Heart right ventricle (tissue), 16 donors: ENCODE data around the gene MC1R. TPM values are rescaled to one million over a fixed set of nuclear protein-coding genes. Genes with fewer than 3 reads are reported as not detected.
"Not testable (repeated sequence)": the region's sequence is repeated elsewhere in the genome, so short reads cannot be mapped to it uniquely, and the experiment has no call there.

Experiments
- ATAC-seq, 8 donors: fragments of 200-7000 bp; cut with Tn5 transposase; one replicate each; pipeline ENCODE4 v1.9.1; 2020; ENCODE audit warnings: mild to moderate bottlenecking in 8 of 8, moderate library complexity in 8 of 8, moderate number of reproducible peaks in 1 of 8
- DNase-seq, 2 donors: peaks; one replicate each; pipeline ENCODE4 v3.0.0-alpha.2; 2020
- H3K27ac ChIP-seq, 10 donors: fragments of 200-600 bp; sonication (generic) in 2 of 10; one replicate each; pipeline versions ENCODE4 v1.5.0 to v1.8.0; 2020 to 2022; ENCODE audit warnings: mild to moderate bottlenecking in 3 of 10
- H3K27me3 ChIP-seq, 7 donors: fragments of 200-600 bp; one replicate each; pipeline ENCODE4 v1.8.0; 2021 to 2022; ENCODE audit warnings: mild to moderate bottlenecking in 2 of 7
- H3K36me3 ChIP-seq, 9 donors: fragments of 200-600 bp; sonication (generic) in 1 of 9; one replicate each; pipeline versions ENCODE4 v1.5.0 to v1.8.0; 2020 to 2022; ENCODE audit warnings: mild to moderate bottlenecking in 2 of 9
- H3K4me1 ChIP-seq, 9 donors: fragments of 200-600 bp; sonication (generic) in 1 of 9; one replicate each; pipeline versions ENCODE4 v1.5.0 to v1.8.0; 2020 to 2022; ENCODE audit warnings: mild to moderate bottlenecking in 4 of 9
- H3K4me3 ChIP-seq, 10 donors: fragments of 200-600 bp; sonication (generic) in 2 of 10; one replicate each; pipeline versions ENCODE4 v1.5.0 to v1.8.0; 2020 to 2022; ENCODE audit warnings: mild to moderate bottlenecking in 7 of 10, moderate library complexity in 2 of 10
- H3K9me3 ChIP-seq, 11 donors: fragments of 200-600 bp in 10 of 11; sonication (generic) in 2 of 11; one replicate each; pipeline versions ENCODE4 v1.5.0 to v1.8.0; 2013 to 2022; ENCODE audit warnings: mild to moderate bottlenecking in 2 of 11, control low read depth in 1 of 11, moderate library complexity in 1 of 11
- WGBS, 2 donors: extraction: QIAGEN DNeasy Blood & Tissue Kit; methylation state at CpG; one replicate each; pipeline ENCODE4 v1.1.7; 2013; ENCODE audit warnings: inconsistent platforms in 1 of 2; 5-methylcytosine and 5-hydroxymethylcytosine counted together
- intact Hi-C, 10 donors: fragments of 100-400 bp; cut with DNase I; formaldehyde crosslinking; loops; one replicate each; pipeline versions ENCODE4 v1.11.1 to v1.14.2; 2022
- polyA plus RNA-seq, 2 donors: library from polyadenylated mRNA; stranded (reverse); fragments of 200-250 nt; gene quantifications; one replicate each; pipeline ENCODE4 v1.2.3, GENCODE V29; 2013
- total RNA-seq, 10 donors: library from RNA; stranded (reverse); fragmentation: NEBNext Ultra II Directional in 3 of 10; extraction: Animal tissue kit (Norgen Biotek cat#: 25700) in 3 of 10; gene quantifications; one replicate each; pipeline versions ENCODE4 v1.2.1 to v1.2.4, GENCODE V29; 2021 to 2023
- TF ChIP-seq, protein P1 (sequence below), 9 donors: fragments of 200-600 bp; sonication (generic) in 2 of 9; IDR thresholded peaks; one replicate each; pipeline versions ENCODE4 v1.5.0 to v1.8.0; 2021 to 2022; ENCODE audit warnings: antibody characterized with exemption in 9 of 9, mild to moderate bottlenecking in 5 of 9, moderate library complexity in 1 of 9
- donor health status: Arrhythmogenic right ventricular cardiomyopathy.
- donor health status: ischemic (EF 13 %, LVEDD 7.1; RV severe dilation, severe dysfunction).
- donor health status: healthy with polysubstance abuse.
- donor health status: DM: no; HTN: yes; CAD: no.
- donor health status: DM: no; HTN: no; CAD: no.
- donor health status: ischemic (EF 25% LVEDD 6.9; RV normal size, moderate dysfunction).
- donor health status: ischemic (EF 25% LVEDD 5.7; RV mildly dilated, moderate dysfunction).
- donor health status: healthy.
- donor health status: DM: yes; HTN: yes; CAD: no.
- donor health status: Ischemic cardiomyopathy.
- donor health status: ischemic (EF 35%, LVEDD 5.7; RV mildly dilated, moderate dysfunction).
- donor health status: nonischemic (EF 11% LVEDD 7.7; RV severe dilation, severe dysfunction).
- donor health status: DM: yes; HTN: yes; CAD: no.
- donor health status: PGD.
- donor health status: ischemic (EF 29% LVEDD 5.4; RV normal size, mild dysfunction).
- donor health status: nonischemic (EF 23%, LVEDD 6.1; RV moderate dilation, normal function).

The MC1R gene
- total and polyA plus RNA-seq, 12 donors = 0.64 to 4.5 (median 1.3) TPM

DNA sequence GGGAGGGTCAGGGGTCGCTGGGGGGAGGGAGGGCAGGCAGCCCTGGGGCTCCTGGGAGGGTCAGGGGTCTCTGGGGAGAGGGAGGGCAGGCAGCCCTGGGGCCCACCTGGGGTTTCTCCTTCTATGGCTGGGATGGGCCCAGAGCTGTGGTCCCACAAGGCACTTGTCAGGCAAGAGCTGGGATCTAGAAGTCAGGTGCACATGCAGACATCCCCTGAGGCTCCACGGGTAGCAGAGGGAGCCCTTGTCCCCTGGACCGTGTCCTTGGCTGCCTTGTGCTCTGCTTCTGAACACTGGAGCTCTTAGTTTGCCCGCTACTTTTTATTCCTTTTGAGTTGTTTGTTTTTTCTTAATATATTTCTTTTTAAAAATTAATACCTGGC is 6.3 kb downstream of the MC1R start:
- Histone ChIP-seq H3K4me1 (peaks cover 9 to 62% (median 47%) of the 10 kb centered on the region in 9 donors), H3K36me3 (no peaks in the 10 kb centered on the region), H3K27me3 (peaks cover 0 to 85% (median 23%) of the 10 kb centered on the region in 7 donors), H3K9me3 (no peaks in the 10 kb centered on the region), H3K4me3 (no peak overlapping the region), H3K27ac (no peak overlapping the region)
- intact Hi-C loops = no loop called here
- TF ChIP-seq, protein P1, sequence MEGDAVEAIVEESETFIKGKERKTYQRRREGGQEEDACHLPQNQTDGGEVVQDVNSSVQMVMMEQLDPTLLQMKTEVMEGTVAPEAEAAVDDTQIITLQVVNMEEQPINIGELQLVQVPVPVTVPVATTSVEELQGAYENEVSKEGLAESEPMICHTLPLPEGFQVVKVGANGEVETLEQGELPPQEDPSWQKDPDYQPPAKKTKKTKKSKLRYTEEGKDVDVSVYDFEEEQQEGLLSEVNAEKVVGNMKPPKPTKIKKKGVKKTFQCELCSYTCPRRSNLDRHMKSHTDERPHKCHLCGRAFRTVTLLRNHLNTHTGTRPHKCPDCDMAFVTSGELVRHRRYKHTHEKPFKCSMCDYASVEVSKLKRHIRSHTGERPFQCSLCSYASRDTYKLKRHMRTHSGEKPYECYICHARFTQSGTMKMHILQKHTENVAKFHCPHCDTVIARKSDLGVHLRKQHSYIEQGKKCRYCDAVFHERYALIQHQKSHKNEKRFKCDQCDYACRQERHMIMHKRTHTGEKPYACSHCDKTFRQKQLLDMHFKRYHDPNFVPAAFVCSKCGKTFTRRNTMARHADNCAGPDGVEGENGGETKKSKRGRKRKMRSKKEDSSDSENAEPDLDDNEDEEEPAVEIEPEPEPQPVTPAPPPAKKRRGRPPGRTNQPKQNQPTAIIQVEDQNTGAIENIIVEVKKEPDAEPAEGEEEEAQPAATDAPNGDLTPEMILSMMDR (IDR thresholded peaks at IDR 0.05) = no peak
- no peak for ATAC-seq
- WGBS, 2 donors = 27 to 31% methylated on average over 4 of the region's 4 CpGs
- no peak for DNase-seq

DNA sequence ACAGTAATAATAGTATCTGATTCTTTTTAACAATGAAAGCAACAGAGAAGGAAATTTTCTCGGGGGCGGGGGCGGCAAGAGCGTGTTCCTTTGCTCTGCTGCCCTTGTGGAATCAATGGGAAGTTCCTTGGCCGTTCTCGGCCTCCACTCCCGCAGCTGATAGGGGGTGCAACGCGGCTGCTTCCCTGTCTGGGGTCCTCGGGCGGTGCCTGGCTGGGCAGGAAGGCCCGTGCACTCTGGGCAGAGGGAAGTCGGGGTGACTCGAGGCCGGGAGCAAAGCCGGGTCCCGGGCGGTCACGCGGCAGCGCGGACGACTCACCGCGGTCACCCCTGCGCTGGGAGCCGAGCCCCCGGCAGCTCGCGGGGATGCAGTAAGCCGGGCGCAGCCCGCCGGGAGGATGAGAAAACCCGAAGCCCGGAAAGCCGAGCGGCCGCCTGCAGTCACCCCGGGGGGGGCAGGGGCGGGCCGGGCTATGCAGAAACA is 7.0 kb downstream of the MC1R start:
- intact Hi-C loops = no loop called here
- 0 to 1% methylated on average over 42 of the region's 42 CpGs for WGBS, 2 donors

DNA sequence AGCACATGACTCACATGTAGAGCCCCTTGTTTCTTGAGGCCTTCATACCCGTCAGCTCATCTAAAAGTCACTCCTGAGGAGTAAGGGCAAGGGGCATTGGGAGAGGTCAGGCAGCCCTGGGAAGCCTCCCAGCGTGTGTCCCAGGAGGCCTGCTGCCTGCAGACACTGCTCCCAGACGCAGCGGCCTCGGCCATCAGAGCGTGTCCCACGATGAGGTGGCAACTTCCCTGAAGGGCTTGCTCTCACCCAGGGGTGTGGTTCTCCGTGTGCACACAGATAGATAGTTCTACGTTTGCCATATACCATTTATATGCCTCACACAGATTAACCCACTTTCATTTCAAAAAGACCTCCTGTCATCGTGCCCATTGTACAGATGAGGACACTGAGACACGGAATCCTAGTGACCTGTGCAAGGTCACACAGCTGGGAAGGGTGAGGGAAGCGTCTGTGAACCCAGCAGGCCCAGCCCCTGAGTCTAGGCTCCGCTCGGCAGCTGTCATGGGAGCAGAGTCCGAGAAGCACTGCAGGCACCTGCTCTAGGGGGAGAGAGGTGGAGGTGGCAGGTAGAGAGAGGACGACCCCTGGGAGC is 12.7 kb downstream of the MC1R start:
- ATAC-seq (no peak), DNase-seq (no peak)
- peaks cover 0 to 18% (median 0%) of the 10 kb centered on the region in 9 donors for H3K36me3 ChIP-seq
- peaks cover 0 to 26% (median 0%) of the 10 kb centered on the region in 7 donors for H3K27me3 ChIP-seq
- no peak overlapping the region for H3K4me3 ChIP-seq
- intact Hi-C loops = loop anchor here in 1 of 10 donors (5.0 kb wide), 1 partner anchor 36 kb away; no protein-coding TSS in a partner anchor
- 85 to 88% methylated on average over 16 of the region's 16 CpGs for WGBS, 2 donors
- TF ChIP-seq, protein P1 (IDR thresholded peaks at IDR 0.05) = no peak
- H3K27ac ChIP-seq = no peak overlapping the region
- H3K4me1 ChIP-seq = peaks cover 0 to 5% (median 4%) of the 10 kb centered on the region in 9 donors
- H3K9me3 ChIP-seq = no peaks in the 10 kb centered on the region

More for the DNA sequence above, 7.0 kb downstream of the MC1R start:
- Histone ChIP-seq H3K4me3 (peak overlapping the region; percentile 22 to 65 (median 56)), H3K27ac (peak overlapping the region in 1 of 10 donors; percentile 10), H3K4me1 (peaks cover 9 to 57% (median 47%) of the 10 kb centered on the region in 9 donors), H3K36me3 (no peaks in the 10 kb centered on the region), H3K9me3 (no peaks in the 10 kb centered on the region), H3K27me3 (peaks cover 0 to 80% (median 26%) of the 10 kb centered on the region in 7 donors)
- DNase-seq (no peak), ATAC-seq (no peak)
- TF ChIP-seq, protein P1 (IDR thresholded peaks at IDR 0.05) = no peak

DNA sequence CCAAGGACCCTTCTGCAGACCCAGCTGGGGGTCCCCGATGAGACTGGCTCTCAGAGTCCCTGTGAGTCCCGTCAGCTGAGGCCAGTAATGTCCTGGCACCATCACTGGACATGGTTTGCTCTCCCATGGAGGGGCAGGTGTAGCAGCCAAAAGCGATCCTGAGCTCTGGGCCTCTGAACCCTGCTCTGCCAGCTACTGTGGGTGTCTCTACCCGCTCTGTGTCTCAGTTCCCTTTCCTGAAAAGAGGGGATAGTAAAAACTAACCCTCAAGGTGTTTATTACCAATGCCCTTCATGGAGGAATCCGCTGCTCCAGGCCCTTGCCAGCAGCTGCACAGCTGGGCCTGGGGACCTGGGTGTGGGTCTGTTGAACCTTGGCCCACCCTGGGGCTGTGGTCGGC is 13.3 kb downstream of the MC1R start:
- TF ChIP-seq, protein P1 (IDR thresholded peaks at IDR 0.05) = no peak
- 94% methylated on average over 6 of the region's 6 CpGs for WGBS, 2 donors
- peaks cover 0 to 18% (median 0%) of the 10 kb centered on the region in 9 donors for H3K36me3 ChIP-seq
- no peak for DNase-seq
- H3K4me3 ChIP-seq = no peak overlapping the region
- no peaks in the 10 kb centered on the region for H3K4me1 ChIP-seq
- no peak overlapping the region for H3K27ac ChIP-seq
- ATAC-seq = peak in 1 of 8 donors; percentile 14
- H3K9me3 ChIP-seq = no peaks in the 10 kb centered on the region
- peaks cover 0 to 21% (median 0%) of the 10 kb centered on the region in 7 donors for H3K27me3 ChIP-seq
- intact Hi-C loops = loop anchor here in 1 of 10 donors (5.0 kb wide), 1 partner anchor 35 kb away; no protein-coding TSS in a partner anchor

DNA sequence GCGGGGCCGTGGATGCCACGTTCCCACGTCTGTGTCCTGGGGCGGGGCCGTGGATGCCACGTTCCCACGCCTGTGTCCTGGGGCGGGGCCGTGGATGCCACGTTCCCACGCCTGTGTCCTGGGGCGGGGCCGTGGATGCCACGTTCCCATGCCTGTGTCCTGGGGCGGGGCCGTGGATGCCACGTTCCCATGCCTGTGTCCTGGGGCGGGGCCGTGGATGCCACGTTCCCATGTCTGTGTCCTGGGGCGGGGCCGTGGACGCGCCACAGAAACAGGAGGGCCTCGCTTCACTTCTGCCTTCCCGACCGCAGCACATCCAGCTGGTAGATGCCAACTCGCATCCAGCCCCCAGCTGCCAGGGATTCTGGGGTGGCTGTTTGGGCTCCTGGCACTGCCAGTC is 15.4 kb downstream of the MC1R start:
- not testable (repeated sequence) for H3K9me3 ChIP-seq, H3K27me3 ChIP-seq, H3K27ac ChIP-seq, H3K4me3 ChIP-seq, ATAC-seq, DNase-seq, H3K4me1 ChIP-seq
- WGBS, 2 donors = 95 to 98% methylated on average over 24 to 29 of the region's 29 CpGs
- peaks cover 0 to 18% (median 0%) of the 10 kb centered on the region in 9 donors for H3K36me3 ChIP-seq
- intact Hi-C loops = loop anchor here in 1 of 10 donors (5.0 kb wide), 1 partner anchor 33 kb away; no protein-coding TSS in a partner anchor
